ENCODE results near the gene TMEM179. TPM values are rescaled to one million over a fixed set of nuclear protein-coding genes. Genes with fewer than 3 reads are reported as not detected.

Gene TMEM179
- total RNA-seq, 1 donor from 2014 or later, result 20.2 TPM

DNA sequence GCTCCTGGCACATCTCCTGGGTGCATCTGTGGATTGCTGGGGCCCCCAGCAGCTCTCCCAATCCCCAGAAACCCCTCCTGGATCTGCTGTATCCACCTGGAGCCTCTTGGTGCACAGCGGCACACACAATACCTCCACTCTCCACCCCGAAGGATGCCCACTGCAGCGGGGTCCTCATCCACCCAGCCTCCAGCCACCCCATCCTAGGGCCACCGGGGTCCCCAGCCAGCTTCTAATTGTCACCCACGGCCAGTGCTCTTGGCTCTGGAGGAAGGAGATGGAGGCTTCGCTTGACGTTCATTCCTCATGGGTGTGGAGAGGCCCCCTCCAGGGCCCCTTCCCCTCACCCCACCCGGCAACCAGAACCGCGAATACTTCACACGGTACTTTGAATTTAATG, 31.6 kb upstream of the TMEM179 start:
- H3K4me3 Mint-ChIP-seq, result no peak overlapping the region
- H3K4me1 Mint-ChIP-seq, result peaks cover 8% of the 10 kb centered on the region
- H3K36me3 Mint-ChIP-seq (ENCODE audit: low read depth), result no peaks in the 10 kb centered on the region

DNA sequence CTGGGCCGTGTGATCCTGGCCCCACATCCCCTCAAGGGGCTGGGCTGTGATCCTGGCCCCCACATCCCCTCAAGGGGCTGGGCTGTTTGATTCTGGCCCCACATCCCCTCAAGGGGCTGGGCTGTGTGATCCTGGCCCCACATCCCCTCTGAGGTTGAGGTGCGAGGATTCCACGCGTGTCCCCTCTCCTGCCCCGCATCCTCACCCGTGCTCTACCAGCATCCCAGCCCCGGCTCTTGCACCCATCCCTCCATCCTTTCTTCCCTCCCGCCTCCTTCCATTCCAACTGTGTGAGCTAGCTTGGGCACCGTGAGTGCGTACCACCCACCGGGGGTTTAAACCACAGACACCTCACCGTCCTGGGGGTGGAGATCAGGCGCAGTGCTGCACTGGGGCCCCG, 31.1 kb upstream of the TMEM179 start:
- no peak for DNase-seq (ENCODE audit: low read depth, low spot score)
- H3K4me1 Mint-ChIP-seq, result peaks cover 8% of the 10 kb centered on the region
- H3K27ac Mint-ChIP-seq (ENCODE audit: unreplicated experiment), result no peak overlapping the region
- TF ChIP-seq, protein P1, sequence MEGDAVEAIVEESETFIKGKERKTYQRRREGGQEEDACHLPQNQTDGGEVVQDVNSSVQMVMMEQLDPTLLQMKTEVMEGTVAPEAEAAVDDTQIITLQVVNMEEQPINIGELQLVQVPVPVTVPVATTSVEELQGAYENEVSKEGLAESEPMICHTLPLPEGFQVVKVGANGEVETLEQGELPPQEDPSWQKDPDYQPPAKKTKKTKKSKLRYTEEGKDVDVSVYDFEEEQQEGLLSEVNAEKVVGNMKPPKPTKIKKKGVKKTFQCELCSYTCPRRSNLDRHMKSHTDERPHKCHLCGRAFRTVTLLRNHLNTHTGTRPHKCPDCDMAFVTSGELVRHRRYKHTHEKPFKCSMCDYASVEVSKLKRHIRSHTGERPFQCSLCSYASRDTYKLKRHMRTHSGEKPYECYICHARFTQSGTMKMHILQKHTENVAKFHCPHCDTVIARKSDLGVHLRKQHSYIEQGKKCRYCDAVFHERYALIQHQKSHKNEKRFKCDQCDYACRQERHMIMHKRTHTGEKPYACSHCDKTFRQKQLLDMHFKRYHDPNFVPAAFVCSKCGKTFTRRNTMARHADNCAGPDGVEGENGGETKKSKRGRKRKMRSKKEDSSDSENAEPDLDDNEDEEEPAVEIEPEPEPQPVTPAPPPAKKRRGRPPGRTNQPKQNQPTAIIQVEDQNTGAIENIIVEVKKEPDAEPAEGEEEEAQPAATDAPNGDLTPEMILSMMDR (conservative IDR thresholded peaks at IDR 0.05), result no peak
- H3K4me3 Mint-ChIP-seq, result no peak overlapping the region
- H3K36me3 Mint-ChIP-seq (ENCODE audit: low read depth), result no peaks in the 10 kb centered on the region
- no peaks in the 10 kb centered on the region for H3K9me3 Mint-ChIP-seq
- peaks cover 15% of the 10 kb centered on the region for H3K27me3 Mint-ChIP-seq (ENCODE audit: low read depth)

More for the DNA sequence above, 31.6 kb upstream of the TMEM179 start:
- DNase-seq (ENCODE audit: low read depth, low spot score), result no peak
- H3K27ac Mint-ChIP-seq (ENCODE audit: unreplicated experiment), result no peak overlapping the region
- TF ChIP-seq, protein P1 (conservative IDR thresholded peaks at IDR 0.05), result no peak
- H3K27me3 Mint-ChIP-seq (ENCODE audit: low read depth), result peaks cover 14% of the 10 kb centered on the region
- H3K9me3 Mint-ChIP-seq, result no peaks in the 10 kb centered on the region

DNA sequence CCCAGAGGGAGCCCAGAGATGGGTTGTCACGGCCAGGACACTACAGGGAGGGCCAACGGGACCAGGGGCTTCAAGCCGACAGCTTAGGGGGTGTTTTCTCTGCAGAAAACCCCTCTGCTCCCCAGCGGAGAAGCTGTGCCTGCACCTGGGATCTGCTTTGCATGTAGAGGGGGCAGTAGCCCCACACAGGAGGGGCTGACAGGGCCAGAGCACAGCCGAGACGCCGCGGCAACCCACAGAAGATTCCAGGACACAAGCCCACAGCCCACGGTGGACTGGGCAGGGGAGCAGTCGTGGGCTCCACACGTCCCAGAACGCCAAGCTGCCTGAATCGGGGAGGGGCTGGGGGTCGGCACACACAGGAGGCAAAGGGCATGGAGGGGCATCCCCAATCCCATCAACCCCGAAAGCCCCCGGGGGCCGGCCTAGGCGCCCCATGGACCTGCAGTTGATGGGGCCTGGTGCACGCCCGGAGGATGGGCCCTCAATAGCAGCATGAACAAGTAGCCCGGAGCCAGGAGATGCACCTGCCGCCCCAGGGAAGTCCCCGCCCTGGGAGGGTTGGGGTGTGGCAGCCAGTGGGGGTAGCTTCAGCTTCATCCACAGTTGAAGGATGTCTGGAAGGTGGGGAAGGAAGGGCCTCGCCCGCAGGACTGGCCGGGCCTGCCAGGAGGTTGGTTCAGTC, 30.5 kb upstream of the TMEM179 start:
- Mint-ChIP-seq H3K27ac (ENCODE audit: unreplicated experiment) (no peak overlapping the region), H3K36me3 (ENCODE audit: low read depth) (no peaks in the 10 kb centered on the region), H3K9me3 (no peaks in the 10 kb centered on the region), H3K4me1 (peaks cover 8% of the 10 kb centered on the region), H3K4me3 (no peak overlapping the region), H3K27me3 (ENCODE audit: low read depth) (peaks cover 18% of the 10 kb centered on the region)
- DNase-seq (ENCODE audit: low read depth, low spot score), result no peak
- TF ChIP-seq, protein P1 (conservative IDR thresholded peaks at IDR 0.05), result no peak

DNA sequence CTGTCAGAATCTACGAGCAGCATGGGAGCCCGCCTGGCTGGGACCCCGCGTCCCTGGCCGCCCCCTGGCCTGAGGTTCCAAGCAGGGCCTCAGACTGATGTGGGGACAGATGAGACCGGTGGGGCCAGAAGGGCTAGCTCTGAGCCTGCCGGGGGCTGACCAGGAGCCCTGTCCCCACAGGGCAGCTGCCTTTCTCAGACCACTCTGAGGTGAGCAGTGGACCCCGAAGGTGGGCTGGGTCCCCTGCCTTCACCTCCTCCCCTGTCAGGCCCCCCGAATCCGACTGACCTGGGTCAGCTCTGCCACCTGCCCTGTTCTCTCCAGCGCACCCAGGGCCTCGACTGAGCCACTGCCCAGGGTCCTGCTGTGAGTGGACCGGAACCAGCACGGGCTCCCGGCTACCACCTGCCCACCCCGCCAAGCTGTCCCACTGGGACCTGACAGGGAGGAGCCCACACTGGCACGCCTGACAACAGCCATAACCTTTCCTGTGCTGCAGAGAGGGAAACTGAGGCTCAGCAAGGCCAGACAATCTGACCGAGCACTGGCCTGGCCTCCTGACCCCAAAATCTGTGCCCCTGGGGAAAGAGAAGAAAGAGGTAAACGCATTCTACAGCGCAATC, 29.7 kb upstream of the TMEM179 start:
- no peaks in the 10 kb centered on the region for H3K9me3 Mint-ChIP-seq
- no peak overlapping the region for H3K4me3 Mint-ChIP-seq
- no peak for DNase-seq (ENCODE audit: low read depth, low spot score)
- peaks cover 8% of the 10 kb centered on the region for H3K4me1 Mint-ChIP-seq
- H3K27ac Mint-ChIP-seq (ENCODE audit: unreplicated experiment), result no peak overlapping the region
- H3K36me3 Mint-ChIP-seq (ENCODE audit: low read depth), result no peaks in the 10 kb centered on the region
- peaks cover 18% of the 10 kb centered on the region for H3K27me3 Mint-ChIP-seq (ENCODE audit: low read depth)
- TF ChIP-seq, protein P1 (conservative IDR thresholded peaks at IDR 0.05), result no peak

DNA sequence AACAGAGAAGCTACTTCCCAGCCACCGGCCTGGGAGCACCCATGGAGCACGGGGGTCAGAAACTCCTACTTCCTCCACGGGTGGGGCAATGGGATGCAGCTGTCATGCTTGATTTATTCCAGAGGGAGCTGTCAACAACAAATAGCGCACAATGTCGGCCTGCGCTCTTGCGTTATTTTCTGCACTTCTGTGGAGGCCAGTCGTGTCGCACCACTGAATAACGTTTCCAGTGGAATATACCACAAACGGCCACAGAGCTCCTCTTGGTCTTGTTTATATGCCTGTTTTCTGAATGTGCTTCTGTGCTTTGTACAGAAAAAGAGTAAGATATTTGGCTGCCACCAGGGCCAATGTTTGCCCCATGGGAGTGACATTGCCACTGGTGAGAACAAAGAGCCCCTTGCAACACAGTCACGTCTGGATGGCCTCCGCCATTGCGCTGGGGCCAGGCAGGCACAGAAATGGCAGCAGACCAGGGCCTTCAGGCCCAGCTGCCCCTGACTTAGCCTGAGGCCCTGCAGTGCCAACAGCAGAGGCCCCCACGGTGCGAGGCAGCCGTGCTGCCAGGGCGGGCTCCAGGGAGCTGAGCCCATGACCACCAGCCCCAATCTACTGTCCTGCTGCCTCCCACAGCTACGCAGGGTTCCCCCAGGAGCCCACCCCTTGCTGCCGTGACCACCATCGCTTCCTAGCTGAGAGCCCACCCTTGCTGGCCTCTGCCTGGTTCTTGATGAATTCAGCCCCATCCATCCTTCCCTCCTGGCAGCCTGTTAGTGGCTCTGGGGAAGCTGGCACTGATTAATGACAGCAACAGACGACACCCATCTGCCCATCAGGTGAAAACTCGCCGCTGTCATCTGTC, 28.9 kb upstream of the TMEM179 start:
- Mint-ChIP-seq H3K27me3 (ENCODE audit: low read depth) (peaks cover 15% of the 10 kb centered on the region), H3K36me3 (ENCODE audit: low read depth) (no peaks in the 10 kb centered on the region), H3K4me3 (no peak overlapping the region), H3K4me1 (peaks cover 5% of the 10 kb centered on the region), H3K9me3 (peaks cover 3% of the 10 kb centered on the region), H3K27ac (ENCODE audit: unreplicated experiment) (no peak overlapping the region)
- TF ChIP-seq, protein P1 (conservative IDR thresholded peaks at IDR 0.05), result no peak
- no peak for DNase-seq (ENCODE audit: low read depth, low spot score)

All from neural crest cell (in vitro differentiated cells).